GM12878 (cell line): Measurements from ENCODE around the gene ITGAV. TPM values are rescaled to one million over a fixed set of nuclear protein-coding genes. Genes with fewer than 3 reads are reported as not detected.

Source experiments
- ATAC-seq: fragments of 200-7000 bp; cut with Tn5 transposase; 3 replicates; pipeline ENCODE4 v1.9.1; 2020; ENCODE audit warnings: mild to moderate bottlenecking, moderate library complexity
- BruUV-seq: library from RNA; stranded (reverse); fragments of 400-500 nt; replicated peaks from 2 replicates; lab custom pipeline; 2021; lab: Mats Ljungman, UMichigan
- CTCF ChIA-PET: fragments of 300-600 bp; sonication (Branson Sonifier 250); formaldehyde crosslinking; extraction: SDS; loops from one replicate; lab custom pipeline; 2021; ENCODE audit warnings: inconsistent platforms; lab: Yijun Ruan, JAX
- POLR2A ChIA-PET: fragments of 350-600 bp; formaldehyde crosslinking; extraction: SDS; loops from one replicate; lab custom pipeline; 2021; ENCODE audit warnings: inconsistent platforms; lab: Charles Lee
- RAD21 ChIA-PET: fragments of 300-600 bp; sonication (Branson Sonifier 250); formaldehyde crosslinking; loops from one replicate; lab custom pipeline; 2023; ENCODE audit warnings: antibody characterized with exemption; ENCODE audit not compliant: unreplicated experiment; lab: Charles Lee
- SMC1A ChIA-PET: fragments of 300-600 bp; sonication (Branson Sonifier 250); formaldehyde crosslinking; loops from one replicate; lab custom pipeline; 2023; ENCODE audit not compliant: unreplicated experiment, uncharacterized antibody; lab: Charles Lee
- DNase-seq: peaks from one replicate; pipeline ENCODE4 v3.0.0-alpha.2; 2011; ENCODE audit warnings: low read depth, low spot score
- FAIRE-seq: peaks from 3 replicates; lab custom pipeline; 2011; peaks lifted over from hg19 to GRCh38; lab: Jason Lieb, UNC
- H2AFZ ChIP-seq: 2 replicates; pipeline ENCODE4 v1.6.0; 2011; ENCODE audit warnings: low read depth, low read length, control low read depth; ENCODE audit not compliant: control insufficient read depth
- H3K27ac ChIP-seq: 2 replicates; pipeline ENCODE4 v1.5.1; 2011; ENCODE audit warnings: control low read depth; ENCODE audit not compliant: control insufficient read depth, insufficient read depth
- H3K27me3 ChIP-seq, 2 experiments: replicated peaks in 1 of 2; 2 replicates each; pipeline versions ENCODE4 v1.6.0 to v1.6.1; 2011; ENCODE audit warnings: low read length in 1 of 2; ENCODE audit not compliant: control insufficient read depth in 2 of 2, insufficient read depth in 2 of 2
- H3K36me3 ChIP-seq, 2 experiments: 2 replicates each; pipeline ENCODE4 v1.5.1; 2011; ENCODE audit warnings: low read length in 1 of 2; ENCODE audit not compliant: control insufficient read depth in 2 of 2, insufficient read depth in 2 of 2
- H3K4me1 ChIP-seq: 2 replicates; pipeline ENCODE4 v1.6.1; 2011; ENCODE audit warnings: mild to moderate bottlenecking, low read length, moderate library complexity, mixed read lengths; ENCODE audit not compliant: control insufficient read depth, insufficient read depth
- H3K4me2 ChIP-seq: 2 replicates; pipeline ENCODE4 v1.6.0; 2011; ENCODE audit warnings: control low read depth; ENCODE audit not compliant: control insufficient read depth, insufficient read depth
- H3K4me3 ChIP-seq: fragments of 200-600 bp; sonication (generic); 2 replicates; pipeline ENCODE4 v1.5.1; 2016
- H3K79me2 ChIP-seq: 2 replicates; pipeline ENCODE4 v1.6.0; 2011; ENCODE audit warnings: low read length; ENCODE audit not compliant: control insufficient read depth, insufficient read depth
- H3K9ac ChIP-seq: 2 replicates; pipeline ENCODE4 v1.8.0; 2011; ENCODE audit warnings: low read length, control low read depth, mixed read lengths; ENCODE audit not compliant: control insufficient read depth, insufficient read depth
- H3K9me3 ChIP-seq: replicated peaks from 3 replicates; pipeline ENCODE4 v1.5.1; 2011; ENCODE audit warnings: mild to moderate bottlenecking, low read length; ENCODE audit not compliant: control insufficient read depth, insufficient read depth
- H4K20me1 ChIP-seq: 2 replicates; pipeline ENCODE4 v1.6.0; 2011; ENCODE audit not compliant: control insufficient read depth, insufficient read depth
- CREM ChIP-seq: IDR thresholded peaks from 2 replicates; pipeline ENCODE4 v1.6.1; 2014; ENCODE audit warnings: antibody characterized with exemption, low read depth
- EED ChIP-seq: sonication (generic); IDR thresholded peaks from 2 replicates; pipeline ENCODE4 v1.6.1; 2016; ENCODE audit warnings: antibody characterized with exemption, low read depth
- FOXM1 ChIP-seq: IDR thresholded peaks from 2 replicates; pipeline ENCODE4 v1.6.1; 2012; ENCODE audit warnings: low read depth, mild to moderate bottlenecking, inconsistent platforms, low read length, moderate library complexity
- HDAC6 ChIP-seq: fragments of 200-600 bp; sonication (generic); IDR thresholded peaks from one replicate; pipeline ENCODE4 v1.8.0; 2017; ENCODE audit warnings: antibody characterized with exemption; ENCODE audit not compliant: unreplicated experiment
- JUNB ChIP-seq: IDR thresholded peaks from 2 replicates; pipeline ENCODE4 v1.6.1; 2016; ENCODE audit warnings: antibody characterized with exemption, mild to moderate bottlenecking
- MEF2A ChIP-seq: IDR thresholded peaks from 2 replicates; pipeline ENCODE4 v1.6.1; 2011; ENCODE audit warnings: low read depth, mild to moderate bottlenecking, low read length, moderate library complexity; ENCODE audit not compliant: insufficient read depth
- RUNX3 ChIP-seq: IDR thresholded peaks from 2 replicates; pipeline ENCODE4 v1.6.1; 2012; ENCODE audit warnings: low read length, inconsistent platforms
- SRF ChIP-seq, 2 experiments: IDR thresholded peaks; 2 replicates each; pipeline ENCODE4 v1.6.1; 2011; ENCODE audit warnings: low read depth in 2 of 2, low read length in 2 of 2, mild to moderate bottlenecking in 1 of 2, moderate library complexity in 1 of 2
- ZNF274 ChIP-seq: IDR thresholded peaks from one replicate; pipeline ENCODE4 v1.8.0; 2011; ENCODE audit not compliant: insufficient read length, insufficient read depth
- WGBS: methylation state at CpG from one replicate; pipeline ENCODE4 v1.1.6; 2016; ENCODE audit warnings: low lambda C conversion rate; ENCODE audit not compliant: insufficient replicate concordance, insufficient coverage; ENCODE audit errors: missing lambda C conversion rate; 5-methylcytosine and 5-hydroxymethylcytosine counted together
- in situ Hi-C: fragments of 300-500 bp; cut with MboI; formaldehyde crosslinking; loops from 9 replicates; pipeline ENCODE4 v1.14.3; 2018; ENCODE audit warnings: mixed read lengths
- intact Hi-C: fragments of 100-400 bp; cut with micrococcal nuclease; formaldehyde crosslinking; loops from one replicate; pipeline ENCODE4 v1.14.2; 2022; ENCODE audit not compliant: unreplicated experiment
- polyA plus RNA-seq, 11 experiments: library from polyadenylated mRNA; depleted of rRNA in 4 of 11; unstranded in 6 of 11; stranded (reverse) in 5 of 11; fragments of >200 nt; fragmentation: Nextera tagmentation in 4 of 11; fragmentation: Illumina TruSeq in 1 of 11; extraction: Ambion mirVana in 4 of 11; extraction: Trizol in 1 of 11; gene quantifications; 1 replicate in 1 of 11; 2 replicates in 10 of 11; pipeline versions ENCODE4 v1.2.1 to v1.2.3, GENCODE V29; 2011 to 2016; ENCODE audit warnings: inconsistent platforms in 2 of 11, missing spikeins in 2 of 11, low read depth in 1 of 11
- total RNA-seq, 4 experiments: library from RNA; depleted of rRNA in 3 of 4; stranded (reverse); fragments of >200 nt in 3 of 4; fragmentation: Illumina TruSeq in 1 of 4; extraction: Trizol in 1 of 4; gene quantifications; 2 replicates each; pipeline versions ENCODE4 v1.2.1 to v1.2.3, GENCODE V29; 2013 to 2021
- TF ChIP-seq, protein P1 (sequence below): IDR thresholded peaks from 2 replicates; pipeline ENCODE4 v1.6.1; 2012; ENCODE audit warnings: low read depth, low read length, improper control_type of control experiment

The ITGAV gene
- total and polyA plus RNA-seq, 10 of the 15 experiments (the other 5 are each of a cell fraction or from before 2014, with no cell fraction given) = 2.1 to 10.8 (median 6.1) TPM

DNA sequence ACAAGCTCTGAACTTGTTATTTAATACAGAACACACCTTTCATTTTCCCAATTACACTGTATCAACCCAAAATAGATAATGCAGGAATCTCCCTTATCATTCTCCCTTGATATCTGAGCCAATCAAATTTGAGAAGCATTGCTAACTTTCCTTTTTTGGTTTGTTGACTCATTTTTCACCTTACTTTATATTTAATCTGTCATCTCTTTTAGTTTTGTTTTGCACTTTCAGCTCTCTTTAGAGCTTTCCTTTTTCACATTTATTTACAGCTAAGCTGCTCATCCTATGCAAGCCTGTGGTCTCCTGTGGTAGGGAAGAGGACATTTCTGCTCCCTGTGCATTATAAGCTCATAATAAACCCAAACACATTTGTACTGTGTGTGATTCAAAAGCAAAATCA, 50.1 kb downstream of the ITGAV start (continued):
- TF ChIP-seq CREM (peak; percentile 36; the same call in 1 of the 2 replicates), MEF2A (peak; percentile 94), HDAC6 (no peak), FOXM1 (peak; percentile 43; the same call in 1 of the 2 replicates), RUNX3 (peak; percentile 76), ZNF274 (no peak), SRF (IDR thresholded peaks at IDR 0.05; ENCODE audit: low read depth in 2 of 2, low read length in 2 of 2) (peak in 1 of 2 experiments; percentile 10; a peak in 1 of 4 replicates), JUNB (peak; percentile 80)
- TF ChIP-seq, protein P1, sequence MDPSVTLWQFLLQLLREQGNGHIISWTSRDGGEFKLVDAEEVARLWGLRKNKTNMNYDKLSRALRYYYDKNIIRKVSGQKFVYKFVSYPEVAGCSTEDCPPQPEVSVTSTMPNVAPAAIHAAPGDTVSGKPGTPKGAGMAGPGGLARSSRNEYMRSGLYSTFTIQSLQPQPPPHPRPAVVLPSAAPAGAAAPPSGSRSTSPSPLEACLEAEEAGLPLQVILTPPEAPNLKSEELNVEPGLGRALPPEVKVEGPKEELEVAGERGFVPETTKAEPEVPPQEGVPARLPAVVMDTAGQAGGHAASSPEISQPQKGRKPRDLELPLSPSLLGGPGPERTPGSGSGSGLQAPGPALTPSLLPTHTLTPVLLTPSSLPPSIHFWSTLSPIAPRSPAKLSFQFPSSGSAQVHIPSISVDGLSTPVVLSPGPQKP = no peak

DNA sequence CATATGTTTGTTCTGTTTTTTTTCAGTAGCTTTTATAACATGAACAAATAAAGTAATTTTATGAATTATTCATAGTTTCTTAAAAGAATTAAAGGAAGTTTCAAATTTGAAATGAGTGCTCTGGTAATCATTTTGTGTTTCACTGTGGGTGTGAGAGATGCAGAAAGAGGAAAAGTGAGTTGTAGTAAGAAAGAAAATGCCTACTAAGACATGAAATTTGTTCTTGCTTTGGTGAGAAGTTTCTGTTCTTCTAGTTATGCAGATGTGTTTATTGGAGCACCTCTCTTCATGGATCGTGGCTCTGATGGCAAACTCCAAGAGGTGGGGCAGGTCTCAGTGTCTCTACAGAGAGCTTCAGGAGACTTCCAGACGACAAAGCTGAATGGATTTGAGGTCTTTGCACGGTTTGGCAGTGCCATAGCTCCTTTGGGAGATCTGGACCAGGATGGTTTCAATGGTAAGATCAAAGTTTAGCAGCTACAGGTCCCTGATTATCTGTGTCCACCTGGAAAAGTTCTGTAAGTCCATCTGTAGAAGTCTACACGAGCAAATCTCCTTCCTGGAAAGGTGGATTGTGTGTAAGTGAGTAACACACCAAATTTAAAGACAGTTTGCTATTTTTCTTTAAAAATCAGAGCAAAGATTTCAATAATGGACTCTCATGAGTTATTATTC, 51.4 kb downstream of the ITGAV start:
- intact Hi-C loops (loop anchor here (1.0 kb wide), 1 partner anchor 137 kb away; no protein-coding TSS in a partner anchor), in situ Hi-C loops (loop anchor here (5.0 kb wide), 1 partner anchor 134 kb away; no protein-coding TSS in a partner anchor)
- Histone ChIP-seq H3K9me3 (no peaks in the 10 kb centered on the region), H2AFZ (peak overlapping the region; percentile 26; the same call in 1 of the 2 replicates), H3K4me3 (no peak overlapping the region), H3K27ac (no peak overlapping the region), H3K27me3 (no peaks in the 10 kb centered on the region), H3K4me2 (peak overlapping the region; percentile 51; the same call in 1 of the 2 replicates), H3K9ac (no peak overlapping the region), H3K36me3 (peaks cover 0 to 4% of the 10 kb centered on the region in 2 experiments; a peak in 1 of 4 replicates), H3K4me1 (peaks cover 30% of the 10 kb centered on the region), H3K79me2 (no peaks in the 10 kb centered on the region), H4K20me1 (no peaks in the 10 kb centered on the region)
- DNase-seq = peak; percentile 0
- peak; percentile 42 for ATAC-seq
- CTCF ChIA-PET = interaction anchor here (0.9 to 5.8 kb wide), 47 partner anchors 10 to 1433 kb away, joined by 3 to 244 read pairs (median 4); partner anchors contain the start of genes ITGAV and ZC3H15
- SMC1A ChIA-PET = interaction anchor here (0.6 to 5.0 kb wide), 26 partner anchors 10 to 1429 kb away, joined by 3 to 115 read pairs (median 4); partner anchors contain the start of gene ZC3H15
- POLR2A ChIA-PET = interaction anchor here (0.6 kb wide), 1 partner anchor 140 kb away, joined by 3 read pairs; no protein-coding TSS in a partner anchor
- TF ChIP-seq RUNX3 (0 out of 2 replicates have a peak, but pooled peaks have one; percentile 8), EED (no peak)
- FAIRE-seq = peak; percentile 41
- RAD21 ChIA-PET = interaction anchor here (0.7 to 4.9 kb wide), 13 partner anchors 13 to 180 kb away, joined by 3 to 94 read pairs (median 5); partner anchors contain the start of gene ITGAV
- BruUV-seq = no TSS peak
- 63% methylated on average over 4 of the region's 4 CpGs for WGBS
